ENCODE results near the gene NOLC1.

The NOLC1 gene

GRCh38 chr10:102154466-102155116 lies 2.4 kb downstream of the NOLC1 start:
- Histone ChIP-seq H3K27ac (no peak overlapping the region), H3K4me3 (ENCODE audit: low read depth in 1 of 2, low read length in 1 of 2) (no peak overlapping the region), H3K36me3 (peaks cover 19% of the 10 kb centered on the region), H3K27me3 (no peaks in the 10 kb centered on the region), H3K4me1 (ENCODE audit: control insufficient read depth in 1 of 2, insufficient read depth in 1 of 2, low read depth in 1 of 2, low read length in 1 of 2) (peaks cover 11 to 18% of the 10 kb centered on the region in 2 experiments), H3K9me3 (no peaks in the 10 kb centered on the region)
- no peak for TF ChIP-seq CTCF (IDR thresholded peaks at IDR 0.05)

DNA sequence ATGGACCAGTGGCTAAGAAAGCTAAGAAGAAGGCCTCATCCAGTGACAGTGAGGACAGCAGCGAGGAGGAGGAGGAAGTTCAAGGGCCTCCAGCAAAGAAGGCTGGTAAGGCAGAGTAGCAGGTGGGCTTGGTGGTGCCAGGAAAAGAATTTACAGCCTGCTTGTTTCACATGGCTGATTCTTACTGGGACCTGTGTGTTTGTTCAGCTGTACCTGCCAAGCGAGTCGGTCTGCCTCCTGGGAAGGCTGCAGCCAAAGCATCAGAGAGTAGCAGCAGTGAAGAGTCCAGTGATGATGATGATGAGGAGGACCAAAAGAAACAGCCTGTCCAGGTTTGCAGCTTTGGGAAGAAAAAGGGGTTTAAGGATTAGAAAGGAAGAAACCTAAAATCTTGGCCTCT lies 5.0 kb downstream of the NOLC1 start:
- no peak overlapping the region for H3K4me3 ChIP-seq (ENCODE audit: low read depth in 1 of 2, low read length in 1 of 2)
- no peaks in the 10 kb centered on the region for H3K27me3 ChIP-seq
- H3K27ac ChIP-seq, result no peak overlapping the region
- H3K4me1 ChIP-seq (ENCODE audit: control insufficient read depth in 1 of 2, insufficient read depth in 1 of 2, low read depth in 1 of 2, low read length in 1 of 2), result peaks cover 11 to 12% of the 10 kb centered on the region in 2 experiments
- no peaks in the 10 kb centered on the region for H3K9me3 ChIP-seq
- peaks cover 44% of the 10 kb centered on the region for H3K36me3 ChIP-seq
- TF ChIP-seq CTCF (IDR thresholded peaks at IDR 0.05), result no peak

GRCh38 chr10:102159051-102159597 lies 6.9 kb downstream of the NOLC1 start:
- peaks cover 52% of the 10 kb centered on the region for H3K36me3 ChIP-seq
- H3K9me3 ChIP-seq, result no peaks in the 10 kb centered on the region
- no peak overlapping the region for H3K27ac ChIP-seq
- no peaks in the 10 kb centered on the region for H3K4me1 ChIP-seq (ENCODE audit: control insufficient read depth in 1 of 2, insufficient read depth in 1 of 2, low read depth in 1 of 2, low read length in 1 of 2)
- H3K27me3 ChIP-seq, result no peaks in the 10 kb centered on the region
- TF ChIP-seq CTCF (IDR thresholded peaks at IDR 0.05), result no peak
- no peak overlapping the region for H3K4me3 ChIP-seq (ENCODE audit: low read depth in 1 of 2, low read length in 1 of 2)

DNA sequence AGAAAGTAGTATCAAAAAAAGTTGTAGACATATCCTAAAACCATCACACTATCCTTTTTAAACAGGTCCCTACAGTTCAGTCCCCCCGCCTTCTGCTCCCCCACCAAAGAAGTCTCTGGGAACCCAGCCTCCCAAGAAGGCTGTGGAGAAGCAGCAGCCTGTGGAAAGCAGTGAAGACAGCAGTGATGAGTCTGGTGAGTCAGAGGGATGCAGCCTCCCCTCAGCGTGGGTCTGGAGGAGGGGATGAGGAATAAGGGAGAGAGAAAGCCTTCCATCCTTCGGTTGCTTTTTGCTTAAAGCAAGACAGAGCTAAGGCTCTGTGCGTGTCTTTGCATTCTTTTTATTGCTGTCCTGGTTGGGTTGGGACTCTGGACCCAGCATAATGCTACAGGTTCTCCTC lies 7.6 kb downstream of the NOLC1 start:
- Histone ChIP-seq H3K9me3 (no peaks in the 10 kb centered on the region), H3K36me3 (peaks cover 52% of the 10 kb centered on the region), H3K27ac (no peak overlapping the region)

DNA sequence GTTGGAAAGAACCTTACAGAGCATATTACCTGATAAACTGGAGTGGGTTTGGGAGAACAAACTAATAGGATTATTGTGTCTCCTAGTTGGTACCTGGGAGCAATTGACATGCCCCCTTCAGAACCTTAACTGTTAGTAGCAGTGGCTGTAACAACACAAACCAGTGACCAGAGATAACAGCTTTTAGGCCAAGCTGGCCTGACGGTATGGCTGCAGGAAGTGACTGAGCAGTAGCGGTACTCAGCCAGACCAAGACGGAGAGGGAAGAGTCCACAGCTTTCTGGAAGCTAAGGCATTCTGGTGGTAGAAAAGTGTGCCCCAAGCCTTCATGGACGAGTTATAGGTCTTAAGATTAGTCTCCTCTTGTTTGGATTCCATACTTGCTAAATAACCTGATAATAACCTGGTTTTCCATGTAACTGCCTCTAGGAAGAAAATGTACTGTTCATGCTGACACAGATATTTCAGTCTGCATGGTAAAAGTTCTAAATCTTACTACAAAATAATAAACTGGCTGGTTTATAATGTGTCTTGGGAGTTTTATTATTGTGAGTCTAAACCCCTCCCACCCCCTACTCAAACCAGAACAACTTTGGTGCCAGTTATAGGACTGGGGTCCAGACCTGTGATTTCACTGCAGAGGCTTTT lies 11.3 kb downstream of the NOLC1 start:
- peaks cover 19 to 24% of the 10 kb centered on the region in 2 experiments for H3K4me1 ChIP-seq (ENCODE audit: control insufficient read depth in 1 of 2, insufficient read depth in 1 of 2, low read depth in 1 of 2, low read length in 1 of 2)
- no peak for TF ChIP-seq CTCF (IDR thresholded peaks at IDR 0.05)
- no peaks in the 10 kb centered on the region for H3K9me3 ChIP-seq
- no peaks in the 10 kb centered on the region for H3K27me3 ChIP-seq
- H3K4me3 ChIP-seq (ENCODE audit: low read depth in 1 of 2, low read length in 1 of 2), result no peak overlapping the region
- H3K27ac ChIP-seq, result no peak overlapping the region
- H3K36me3 ChIP-seq, result peaks cover 44% of the 10 kb centered on the region

More for the DNA sequence above, 7.6 kb downstream of the NOLC1 start:
- H3K27me3 ChIP-seq, result no peaks in the 10 kb centered on the region
- H3K4me1 ChIP-seq (ENCODE audit: control insufficient read depth in 1 of 2, insufficient read depth in 1 of 2, low read depth in 1 of 2, low read length in 1 of 2), result no peaks in the 10 kb centered on the region
- no peak overlapping the region for H3K4me3 ChIP-seq (ENCODE audit: low read depth in 1 of 2, low read length in 1 of 2)
- TF ChIP-seq CTCF (IDR thresholded peaks at IDR 0.05), result no peak
